H1 (cell line): ENCODE measurements around the gene RALGAPA1. TPM values are rescaled to one million over a fixed set of nuclear protein-coding genes. Genes with fewer than 3 reads are reported as not detected.

Source experiments
- ATF2 ChIP-seq: IDR thresholded peaks from 2 replicates; pipeline ENCODE4 v1.6.1; 2012; ENCODE audit warnings: low read length, inconsistent platforms
- CHD2 ChIP-seq: IDR thresholded peaks from 2 replicates; pipeline ENCODE4 v1.6.1; 2012; ENCODE audit warnings: low read length, improper control_type of control experiment
- CREB1 ChIP-seq: IDR thresholded peaks from 2 replicates; pipeline ENCODE4 v1.6.1; 2012; ENCODE audit warnings: inconsistent platforms
- NRF1 ChIP-seq: IDR thresholded peaks from 2 replicates; pipeline ENCODE4 v1.6.1; 2011; ENCODE audit warnings: mild to moderate bottlenecking, low read depth, low read length, improper control_type of control experiment
- POU5F1 ChIP-seq: IDR thresholded peaks from 2 replicates; pipeline ENCODE4 v1.6.1; 2011; ENCODE audit warnings: low read depth, mild to moderate bottlenecking, low read length, moderate library complexity
- SIN3A ChIP-seq, 2 experiments: IDR thresholded peaks in 1 of 2; conservative IDR thresholded peaks in 1 of 2; 2 replicates each; pipeline ENCODE4 v1.6.1; 2011 to 2012; ENCODE audit warnings: low read length in 2 of 2, improper control_type of control experiment in 1 of 2, low read depth in 1 of 2, mild to moderate bottlenecking in 1 of 2
- SP1 ChIP-seq: IDR thresholded peaks from 2 replicates; pipeline ENCODE4 v1.6.1; 2011; ENCODE audit warnings: low read depth, low read length
- TEAD4 ChIP-seq: IDR thresholded peaks from 2 replicates; pipeline ENCODE4 v1.6.1; 2012; ENCODE audit warnings: low read depth, low read length, inconsistent platforms, mixed read lengths
- polyA plus RNA-seq, 7 experiments: library from polyadenylated mRNA; depleted of rRNA in 3 of 7; stranded (reverse) in 5 of 7; unstranded in 2 of 7; fragments of >200 nt in 5 of 7; fragments of 200-250 nt in 2 of 7; gene quantifications; 1 replicate in 5 of 7; 2 replicates in 1 of 7; 4 replicates in 1 of 7; pipeline versions ENCODE4 v1.2.1 to v1.2.3, GENCODE V29; 2011 to 2013; ENCODE audit warnings: missing spikeins in 2 of 7, mixed read lengths in 2 of 7
- total RNA-seq: library from RNA; stranded (reverse); fragmentation: NEBNext Ultra II Directional; extraction: Animal tissue kit (Norgen Biotek cat#: 25700); gene quantifications from 2 replicates; pipeline ENCODE4 v1.2.1, GENCODE V29; 2021

RALGAPA1 gene
- total and polyA plus RNA-seq, 2 of the 8 experiments (the other 6 are each of a cell fraction or from before 2014, with no cell fraction given): 4.2 to 26.7 TPM

GRCh38 chr14:35789651-35790050 lies 19.4 kb downstream of the RALGAPA1 start (continued):
- TF ChIP-seq SIN3A (conservative IDR thresholded peaks at IDR 0.05 in 1 of 2, IDR thresholded peaks at IDR 0.05 in 1 of 2; ENCODE audit: low read depth in 1 of 2, low read length in 2 of 2): no peak
- TF ChIP-seq NRF1: no peak
- TF ChIP-seq POU5F1: no peak
- no peak for TF ChIP-seq SP1
- TF ChIP-seq CHD2: no peak
- TF ChIP-seq TEAD4: no peak
- TF ChIP-seq CREB1: no peak
- TF ChIP-seq ATF2: no peak
